ENCODE data around the gene LRFN3.
"Not testable (repeated sequence)": the region's sequence is repeated elsewhere in the genome, so short reads cannot be mapped to it uniquely, and the experiment has no call there.

Gene LRFN3

GRCh38 chr19:35939307-35940077 lies 3.3 kb downstream of the LRFN3 start:
- no peak for DNase-seq

GRCh38 chr19:35940078-35940775 lies 4.1 kb downstream of the LRFN3 start:
- no peak for DNase-seq

GRCh38 chr19:35940839-35941238 lies 4.7 kb downstream of the LRFN3 start:
- DNase-seq, result no peak

GRCh38 chr19:35942235-35942634 lies 6.1 kb downstream of the LRFN3 start:
- DNase-seq, result no peak

- DNase-seq, result no peak
Measured at GRCh38 chr19:35943321-35944301, 7.4 kb downstream of the LRFN3 start.

GRCh38 chr19:35944556-35944955 lies 8.4 kb downstream of the LRFN3 start:
- no peak for DNase-seq

- no peak for DNase-seq
Measured at GRCh38 chr19:35945121-35945790, 9.1 kb downstream of the LRFN3 start.

GRCh38 chr19:35946203-35946602 lies 10.0 kb downstream of the LRFN3 start:
- no peak for DNase-seq

- DNase-seq, result no peak
Measured at GRCh38 chr19:35949131-35949530, 13.0 kb downstream of the LRFN3 start.

- DNase-seq, result no peak
Measured at GRCh38 chr19:35955881-35956634, 19.9 kb downstream of the LRFN3 start.

- DNase-seq, result not testable (repeated sequence)
Measured at GRCh38 chr19:35957411-35957810, 21.2 kb downstream of the LRFN3 start.

GRCh38 chr19:35958660-35959039 lies 22.5 kb downstream of the LRFN3 start:
- DNase-seq, result no peak

GRCh38 chr19:35959040-35959967 lies 23.1 kb downstream of the LRFN3 start:
- DNase-seq, result no peak

GRCh38 chr19:35959968-35960320 lies 23.8 kb downstream of the LRFN3 start:
- DNase-seq, result no peak

- no peak for DNase-seq
Measured at GRCh38 chr19:35960432-35960972, 24.3 kb downstream of the LRFN3 start.

GRCh38 chr19:35963514-35963913 lies 27.3 kb downstream of the LRFN3 start:
- no peak for DNase-seq

- no peak for DNase-seq
Measured at GRCh38 chr19:35966771-35967170, 30.6 kb downstream of the LRFN3 start.

GRCh38 chr19:35973487-35973886 lies 37.3 kb downstream of the LRFN3 start:
- no peak for DNase-seq

- DNase-seq, result no peak
Measured at GRCh38 chr19:35975608-35976214, 39.5 kb downstream of the LRFN3 start.
